DOHH2 (cell line): ENCODE results near the gene SAMD4A.

Source experiments
- H3F3A ChIP-seq: fragments of 200-600 bp; sonication (generic), shearing (Covaris generic); 2 replicates; pipeline ENCODE4 v1.6.0; 2016; ENCODE audit warnings: antibody characterized with exemption, mild to moderate bottlenecking; ENCODE audit not compliant: control insufficient read depth, insufficient read depth
- H3K27ac ChIP-seq: fragments of 200-600 bp; sonication (generic); 2 replicates; pipeline ENCODE4 v1.5.1; 2014; ENCODE audit warnings: low read depth, mild to moderate bottlenecking, low read length, moderate library complexity
- H3K27me3 ChIP-seq: fragments of 200-600 bp; sonication (generic); 2 replicates; pipeline ENCODE4 v1.6.1; 2014; ENCODE audit warnings: mild to moderate bottlenecking, low read length, mixed read lengths; ENCODE audit not compliant: control insufficient read depth
- H3K36me3 ChIP-seq: fragments of 200-600 bp; sonication (generic); 2 replicates; pipeline ENCODE4 v1.6.1; 2014; ENCODE audit warnings: mild to moderate bottlenecking, low read length, moderate library complexity, mixed read lengths; ENCODE audit not compliant: control insufficient read depth
- H3K4me1 ChIP-seq: fragments of 200-600 bp; sonication (generic); 2 replicates; pipeline ENCODE4 v1.6.1; 2014; ENCODE audit warnings: mild to moderate bottlenecking, low read length, mixed read lengths; ENCODE audit not compliant: control insufficient read depth
- H3K4me2 ChIP-seq: fragments of 200-600 bp; sonication (generic); 2 replicates; pipeline ENCODE4 v1.6.0; 2014; ENCODE audit warnings: mild to moderate bottlenecking, low read length, moderate library complexity
- H3K4me3 ChIP-seq: fragments of 200-600 bp; sonication (generic); 2 replicates; pipeline ENCODE4 v1.5.1; 2014; ENCODE audit warnings: mild to moderate bottlenecking, low read length, mixed read lengths
- H3K79me2 ChIP-seq: fragments of 200-600 bp; sonication (generic); 2 replicates; pipeline ENCODE4 v1.6.1; 2014; ENCODE audit warnings: mild to moderate bottlenecking, low read length, mixed read lengths; ENCODE audit not compliant: control insufficient read depth
- H3K9me2 ChIP-seq: fragments of 200-600 bp; sonication (generic); replicated peaks from 2 replicates; pipeline ENCODE4 v1.6.1; 2014; ENCODE audit warnings: mild to moderate bottlenecking, low read length, mixed read lengths; ENCODE audit not compliant: control insufficient read depth
- H3K9me3 ChIP-seq: fragments of 200-600 bp; sonication (generic); 2 replicates; pipeline ENCODE4 v1.6.1; 2014; ENCODE audit warnings: antibody characterized with exemption, low read length, mixed read lengths; ENCODE audit not compliant: control insufficient read depth, insufficient read depth
- H4K20me1 ChIP-seq: fragments of 200-600 bp; sonication (generic); 2 replicates; pipeline ENCODE4 v1.6.0; 2014; ENCODE audit warnings: low read depth, mild to moderate bottlenecking, antibody characterized with exemption, low read length, moderate library complexity; ENCODE audit not compliant: control insufficient read depth, insufficient read depth
- CTCF ChIP-seq: fragments of 200-600 bp; sonication (generic); IDR thresholded peaks from one replicate; pipeline ENCODE4 v1.5.1; 2014; ENCODE audit warnings: antibody characterized with exemption, mild to moderate bottlenecking, low read depth, low read length; ENCODE audit not compliant: poor library complexity, severe bottlenecking
- EZH2phosphoT487 ChIP-seq: fragments of 200-600 bp; sonication (generic); IDR thresholded peaks from 2 replicates; pipeline ENCODE4 v1.6.1; 2017; ENCODE audit warnings: borderline replicate concordance, mild to moderate bottlenecking, antibody characterized with exemption, low read length, moderate library complexity, mixed read lengths

Gene SAMD4A

GRCh38 chr14:54789781-54790480, 223.0 kb downstream of the SAMD4A start:
- H3K36me3 ChIP-seq, result no peaks in the 10 kb centered on the region
- TF ChIP-seq EZH2phosphoT487, result no peak
- TF ChIP-seq CTCF, result no peak
- H3K9me2 ChIP-seq, result no peaks in the 10 kb centered on the region
- H3K79me2 ChIP-seq, result no peaks in the 10 kb centered on the region
- H4K20me1 ChIP-seq, result no peaks in the 10 kb centered on the region
- H3K27me3 ChIP-seq, result no peaks in the 10 kb centered on the region
- H3F3A ChIP-seq, result no peaks in the 10 kb centered on the region
- no peak overlapping the region for H3K4me2 ChIP-seq
- H3K27ac ChIP-seq, result no peak overlapping the region
- peaks cover 28% of the 10 kb centered on the region for H3K4me1 ChIP-seq
- no peak overlapping the region for H3K4me3 ChIP-seq
- H3K9me3 ChIP-seq, result peaks cover 3% of the 10 kb centered on the region; the same call in 1 of the 2 replicates

GRCh38 chr14:54791001-54791400, 224.1 kb downstream of the SAMD4A start:
- no peak for TF ChIP-seq CTCF
- no peak for TF ChIP-seq EZH2phosphoT487
- Histone ChIP-seq H4K20me1 (no peaks in the 10 kb centered on the region), H3K79me2 (no peaks in the 10 kb centered on the region), H3K27me3 (no peaks in the 10 kb centered on the region), H3K27ac (no peak overlapping the region), H3K4me3 (no peak overlapping the region), H3K4me1 (peaks cover 17% of the 10 kb centered on the region), H3K9me2 (no peaks in the 10 kb centered on the region), H3F3A (no peaks in the 10 kb centered on the region), H3K36me3 (no peaks in the 10 kb centered on the region), H3K4me2 (no peak overlapping the region), H3K9me3 (peaks cover 12% of the 10 kb centered on the region; the same call in 1 of the 2 replicates)

GRCh38 chr14:54792288-54792687, 225.4 kb downstream of the SAMD4A start:
- Histone ChIP-seq H4K20me1 (no peaks in the 10 kb centered on the region), H3K4me1 (peaks cover 4% of the 10 kb centered on the region), H3K36me3 (no peaks in the 10 kb centered on the region), H3K4me3 (no peak overlapping the region), H3K9me3 (peaks cover 12% of the 10 kb centered on the region; the same call in 1 of the 2 replicates), H3K9me2 (no peaks in the 10 kb centered on the region), H3K79me2 (no peaks in the 10 kb centered on the region), H3K27ac (no peak overlapping the region), H3K27me3 (no peaks in the 10 kb centered on the region), H3K4me2 (no peak overlapping the region), H3F3A (no peaks in the 10 kb centered on the region)
- no peak for TF ChIP-seq EZH2phosphoT487
- TF ChIP-seq CTCF, result no peak
